H9 (cell line): Measurements from ENCODE around the gene ADAM29. TPM values are rescaled to one million over a fixed set of nuclear protein-coding genes. Genes with fewer than 3 reads are reported as not detected.

Experiments
- DNase-seq: peaks from one replicate; pipeline ENCODE4 v3.0.0-alpha.2; 2017
- H2AFZ ChIP-seq: one replicate; pipeline ENCODE4 v1.6.1; 2013; ENCODE audit warnings: mild to moderate bottlenecking, low read length, control low read depth, moderate library complexity
- H2AK5ac ChIP-seq: 2 replicates; pipeline ENCODE4 v1.6.1; 2013; ENCODE audit warnings: low read length, control low read depth, mixed read lengths; ENCODE audit not compliant: insufficient read length
- H2BK120ac ChIP-seq: one replicate; pipeline ENCODE4 v1.6.1; 2013; ENCODE audit warnings: low read depth, mild to moderate bottlenecking, low read length, control low read depth, inconsistent platforms; ENCODE audit not compliant: poor library complexity, severe bottlenecking
- H2BK12ac ChIP-seq: 2 replicates; pipeline ENCODE4 v1.6.1; 2013; ENCODE audit warnings: low read length, control low read depth, mixed read lengths, low read depth; ENCODE audit not compliant: insufficient read length
- H2BK15ac ChIP-seq: 2 replicates; pipeline ENCODE4 v1.6.1; 2013; ENCODE audit warnings: low read depth, low read length, control low read depth
- H2BK20ac ChIP-seq: one replicate; pipeline ENCODE4 v1.6.1; 2013; ENCODE audit warnings: low read depth, mild to moderate bottlenecking, low read length, control low read depth, inconsistent platforms; ENCODE audit not compliant: poor library complexity, severe bottlenecking
- H2BK5ac ChIP-seq: 2 replicates; pipeline ENCODE4 v1.6.1; 2013; ENCODE audit warnings: low read length, control low read depth, mixed read lengths; ENCODE audit not compliant: insufficient read length
- H3K14ac ChIP-seq: 2 replicates; pipeline ENCODE4 v1.6.1; 2013; ENCODE audit warnings: low read length, control low read depth; ENCODE audit not compliant: insufficient read depth
- H3K18ac ChIP-seq: 2 replicates; pipeline ENCODE4 v1.6.1; 2013; ENCODE audit warnings: low read depth, mild to moderate bottlenecking, mixed read lengths, low read length, control low read depth; ENCODE audit not compliant: insufficient read length
- H3K23ac ChIP-seq: 2 replicates; pipeline ENCODE4 v1.6.1; 2013; ENCODE audit warnings: low read length, control low read depth, mixed read lengths, low read depth; ENCODE audit not compliant: insufficient read length
- H3K23me2 ChIP-seq: 2 replicates; pipeline ENCODE4 v1.6.1; 2013; ENCODE audit warnings: low read depth, mild to moderate bottlenecking, mixed read lengths, low read length, control low read depth; ENCODE audit not compliant: insufficient read length, poor library complexity, severe bottlenecking
- H3K27ac ChIP-seq: 2 replicates; pipeline ENCODE4 v1.5.1; 2013; ENCODE audit warnings: low read length, control low read depth, mixed read lengths, low read depth; ENCODE audit not compliant: insufficient read length
- H3K27me3 ChIP-seq: 2 replicates; pipeline ENCODE4 v1.6.1; 2013; ENCODE audit warnings: low read length, control low read depth, inconsistent platforms; ENCODE audit not compliant: insufficient read depth
- H3K4ac ChIP-seq: 2 replicates; pipeline ENCODE4 v1.6.1; 2013; ENCODE audit warnings: low read depth, mild to moderate bottlenecking, control low read depth, inconsistent platforms, low read length, moderate library complexity
- H3K4me1 ChIP-seq: 2 replicates; pipeline ENCODE4 v1.6.1; 2013; ENCODE audit warnings: low read length, control low read depth, inconsistent platforms; ENCODE audit not compliant: insufficient read depth
- H3K4me2 ChIP-seq: 2 replicates; pipeline ENCODE4 v1.6.1; 2013; ENCODE audit warnings: low read length, control low read depth, mixed read lengths; ENCODE audit not compliant: insufficient read length, insufficient read depth
- H3K56ac ChIP-seq: 2 replicates; pipeline ENCODE4 v1.6.1; 2013; ENCODE audit warnings: low read depth, mild to moderate bottlenecking, mixed read lengths, low read length, control low read depth; ENCODE audit not compliant: insufficient read length
- H3K79me1 ChIP-seq: 2 replicates; pipeline ENCODE4 v1.6.1; 2013; ENCODE audit warnings: low read depth, mild to moderate bottlenecking, moderate library complexity, low read length, control low read depth, inconsistent platforms; ENCODE audit not compliant: insufficient read depth, poor library complexity, severe bottlenecking
- H3K79me2 ChIP-seq: 2 replicates; pipeline ENCODE4 v1.6.1; 2013; ENCODE audit warnings: low read length, control low read depth, inconsistent platforms; ENCODE audit not compliant: insufficient read depth
- H3K9ac ChIP-seq: 2 replicates; pipeline ENCODE4 v1.6.1; 2013; ENCODE audit warnings: low read length, control low read depth, mixed read lengths; ENCODE audit not compliant: insufficient read length; ENCODE audit errors: extremely low read depth
- H3K9me3 ChIP-seq: one replicate; pipeline ENCODE4 v1.6.1; 2013; ENCODE audit warnings: low read depth, low read length, inconsistent platforms; ENCODE audit not compliant: control insufficient read depth
- H3T11ph ChIP-seq: one replicate; pipeline ENCODE4 v1.6.1; 2013; ENCODE audit warnings: mild to moderate bottlenecking, low read length, control low read depth, inconsistent platforms
- H4K20me1 ChIP-seq: one replicate; pipeline ENCODE4 v1.6.1; 2013; ENCODE audit not compliant: control insufficient read depth, insufficient read length, insufficient read depth
- H4K5ac ChIP-seq: 2 replicates; pipeline ENCODE4 v1.6.1; 2013; ENCODE audit warnings: low read depth, mild to moderate bottlenecking, mixed read lengths, low read length, control low read depth; ENCODE audit not compliant: insufficient read length
- H4K8ac ChIP-seq: replicated peaks from 2 replicates; pipeline ENCODE4 v1.6.1; 2013; ENCODE audit warnings: low read length, control low read depth, mixed read lengths, low read depth; ENCODE audit not compliant: insufficient read length
- H4K91ac ChIP-seq: 2 replicates; pipeline ENCODE4 v1.6.1; 2013; ENCODE audit warnings: low read depth, mild to moderate bottlenecking, moderate library complexity, mixed read lengths, low read length, control low read depth; ENCODE audit not compliant: insufficient read length
- H3K27ac Mint-ChIP-seq, 3 experiments: 2 replicates in 2 of 3; 3 replicates in 1 of 3; pipeline ENCODE4 v1.8.0; 2020 to 2021; ENCODE audit warnings: mixed read lengths in 3 of 3, mild to moderate bottlenecking in 1 of 3, moderate library complexity in 1 of 3
- H3K27me3 Mint-ChIP-seq: 2 replicates; pipeline ENCODE4 v1.8.0; 2021; ENCODE audit warnings: low read depth, mild to moderate bottlenecking, moderate library complexity, mixed read lengths
- H3K36me3 Mint-ChIP-seq, 3 experiments: 2 replicates in 2 of 3; 3 replicates in 1 of 3; pipeline ENCODE4 v1.8.0; 2020 to 2021; ENCODE audit warnings: low read depth in 3 of 3, mixed read lengths in 3 of 3; ENCODE audit not compliant: insufficient read depth in 1 of 3
- H3K4me1 Mint-ChIP-seq, 2 experiments: 2 replicates each; pipeline ENCODE4 v1.8.0; 2020; ENCODE audit warnings: mixed read lengths in 2 of 2
- H3K4me3 Mint-ChIP-seq, 2 experiments: 2 replicates in 1 of 2; 3 replicates in 1 of 2; pipeline ENCODE4 v1.8.0; 2020 to 2021; ENCODE audit warnings: mild to moderate bottlenecking in 2 of 2, mixed read lengths in 2 of 2, moderate library complexity in 1 of 2
- H3K9me3 Mint-ChIP-seq, 2 experiments: 2 replicates in 1 of 2; 3 replicates in 1 of 2; pipeline ENCODE4 v1.8.0; 2020; ENCODE audit warnings: mild to moderate bottlenecking in 2 of 2, mixed read lengths in 2 of 2, moderate library complexity in 1 of 2
- WGBS: extraction: QIAGEN DNeasy Blood & Tissue Kit; methylation state at CpG from one replicate; pipeline ENCODE4 v1.1.7; 2013; ENCODE audit warnings: missing lambda C conversion rate, low lambda C conversion rate, mixed read lengths; ENCODE audit not compliant: insufficient read length; ENCODE audit errors: extremely low coverage; 5-methylcytosine and 5-hydroxymethylcytosine counted together
- total RNA-seq: library from RNA; stranded (reverse); gene quantifications from 2 replicates; pipeline ENCODE4 v1.2.1, GENCODE V29; 2021
- TF ChIP-seq, protein P1 (sequence below): fragments of 200-600 bp; sonication (generic); conservative IDR thresholded peaks from 3 replicates; pipeline ENCODE4 v1.8.0; 2021; ENCODE audit warnings: antibody characterized with exemption, mild to moderate bottlenecking

The ADAM29 gene
- total RNA-seq, 1 experiment from 2014 or later: not detected

- no peak overlapping the region for H3K4me3 Mint-ChIP-seq
- H3K4me1 ChIP-seq: no peaks in the 10 kb centered on the region
- no CpG with 5 or more reads among the region's 7 CpGs for WGBS
- no peak overlapping the region for H3K4me2 ChIP-seq
- H2BK120ac ChIP-seq: no peak overlapping the region
- no peak overlapping the region for H4K8ac ChIP-seq
- H3T11ph ChIP-seq: no peak overlapping the region
- no peak overlapping the region for H3K56ac ChIP-seq
- no peak overlapping the region for H2AK5ac ChIP-seq
- H2BK15ac ChIP-seq: no peak overlapping the region
- no peak overlapping the region for H3K23ac ChIP-seq
- no peaks in the 10 kb centered on the region for H3K79me2 ChIP-seq
- H4K91ac ChIP-seq: no peak overlapping the region
- no peak overlapping the region for H2BK20ac ChIP-seq
- no peak overlapping the region for H3K4ac ChIP-seq
- H3K36me3 Mint-ChIP-seq: no peaks in the 10 kb centered on the region
- H3K27me3 ChIP-seq: no peaks in the 10 kb centered on the region
- H3K9me3 ChIP-seq: no peaks in the 10 kb centered on the region
- DNase-seq: no peak
- H3K14ac ChIP-seq: no peak overlapping the region
- H3K4me1 Mint-ChIP-seq: peaks cover 2 to 3% of the 10 kb centered on the region in 2 experiments
- H4K20me1 ChIP-seq: no peaks in the 10 kb centered on the region
- H3K27ac ChIP-seq: no peak overlapping the region
- H4K5ac ChIP-seq: no peak overlapping the region
- H3K79me1 ChIP-seq: no peaks in the 10 kb centered on the region
- no peak overlapping the region for H2BK12ac ChIP-seq
- H3K9ac ChIP-seq: no peak overlapping the region
- no peak overlapping the region for H3K27ac Mint-ChIP-seq
- H3K27me3 Mint-ChIP-seq: no peaks in the 10 kb centered on the region
- no peaks in the 10 kb centered on the region for H3K23me2 ChIP-seq
- H3K9me3 Mint-ChIP-seq: no peaks in the 10 kb centered on the region
- TF ChIP-seq, protein P1, sequence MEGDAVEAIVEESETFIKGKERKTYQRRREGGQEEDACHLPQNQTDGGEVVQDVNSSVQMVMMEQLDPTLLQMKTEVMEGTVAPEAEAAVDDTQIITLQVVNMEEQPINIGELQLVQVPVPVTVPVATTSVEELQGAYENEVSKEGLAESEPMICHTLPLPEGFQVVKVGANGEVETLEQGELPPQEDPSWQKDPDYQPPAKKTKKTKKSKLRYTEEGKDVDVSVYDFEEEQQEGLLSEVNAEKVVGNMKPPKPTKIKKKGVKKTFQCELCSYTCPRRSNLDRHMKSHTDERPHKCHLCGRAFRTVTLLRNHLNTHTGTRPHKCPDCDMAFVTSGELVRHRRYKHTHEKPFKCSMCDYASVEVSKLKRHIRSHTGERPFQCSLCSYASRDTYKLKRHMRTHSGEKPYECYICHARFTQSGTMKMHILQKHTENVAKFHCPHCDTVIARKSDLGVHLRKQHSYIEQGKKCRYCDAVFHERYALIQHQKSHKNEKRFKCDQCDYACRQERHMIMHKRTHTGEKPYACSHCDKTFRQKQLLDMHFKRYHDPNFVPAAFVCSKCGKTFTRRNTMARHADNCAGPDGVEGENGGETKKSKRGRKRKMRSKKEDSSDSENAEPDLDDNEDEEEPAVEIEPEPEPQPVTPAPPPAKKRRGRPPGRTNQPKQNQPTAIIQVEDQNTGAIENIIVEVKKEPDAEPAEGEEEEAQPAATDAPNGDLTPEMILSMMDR: no peak
- H2BK5ac ChIP-seq: no peak overlapping the region
- H3K18ac ChIP-seq: no peak overlapping the region
- H2AFZ ChIP-seq: no peak overlapping the region
These were observed 38.2 kb upstream of the ADAM29 start for GRCh38 chr4:174880001-174880400.
